GM21423 (cell line): ENCODE data around the gene ADAM10.
"Not testable (repeated sequence)": the region's sequence is repeated elsewhere in the genome, so short reads cannot be mapped to it uniquely, and the experiment has no call there.

ENCODE experiments used
- ATAC-seq: cut with Tn5 transposase; IDR thresholded peaks from one replicate; pipeline ENCODE4 v1.9.1; 2021; ENCODE audit warnings: mild to moderate bottlenecking, moderate library complexity; ENCODE audit not compliant: unreplicated experiment

Gene ADAM10

GRCh38 chr15:58677426-58677825 is 72.1 kb downstream of the ADAM10 start:
- ATAC-seq, result no peak

GRCh38 chr15:58676766-58677165 is 72.7 kb downstream of the ADAM10 start:
- ATAC-seq, result no peak

GRCh38 chr15:58671186-58671585 is 78.3 kb downstream of the ADAM10 start:
- ATAC-seq, result no peak

GRCh38 chr15:58669108-58669507 is 80.4 kb downstream of the ADAM10 start:
- no peak for ATAC-seq

GRCh38 chr15:58666957-58667356 is 82.5 kb downstream of the ADAM10 start:
- no peak for ATAC-seq

- ATAC-seq, result no peak
These were observed 83.8 kb downstream of the ADAM10 start for GRCh38 chr15:58665672-58666071.

GRCh38 chr15:58650102-58650501 is 99.4 kb downstream of the ADAM10 start:
- no peak for ATAC-seq

- no peak for ATAC-seq
These were observed 100.3 kb downstream of the ADAM10 start for GRCh38 chr15:58649175-58649574.

GRCh38 chr15:58643996-58644395 is 105.5 kb downstream of the ADAM10 start:
- ATAC-seq, result no peak

GRCh38 chr15:58641660-58642059 is 107.8 kb downstream of the ADAM10 start:
- no peak for ATAC-seq

- ATAC-seq, result no peak
These were observed 109.5 kb downstream of the ADAM10 start for GRCh38 chr15:58639992-58640391.

- ATAC-seq, result no peak
These were observed 110.3 kb downstream of the ADAM10 start for GRCh38 chr15:58639002-58639756.

- no peak for ATAC-seq
These were observed 116.7 kb downstream of the ADAM10 start for GRCh38 chr15:58632789-58633188.

- ATAC-seq, result no peak
These were observed 118.2 kb downstream of the ADAM10 start for GRCh38 chr15:58631319-58631718.

GRCh38 chr15:58629625-58630024 is 119.9 kb downstream of the ADAM10 start:
- ATAC-seq, result no peak

GRCh38 chr15:58628206-58628947 is 121.1 kb downstream of the ADAM10 start:
- ATAC-seq, result no peak

GRCh38 chr15:58627701-58628100 is 121.8 kb downstream of the ADAM10 start:
- ATAC-seq, result no peak

- ATAC-seq, result no peak
These were observed 122.5 kb downstream of the ADAM10 start for GRCh38 chr15:58627046-58627445.

- ATAC-seq, result no peak
These were observed 123.1 kb downstream of the ADAM10 start for GRCh38 chr15:58626378-58626777.

GRCh38 chr15:58622877-58623276 is 126.6 kb downstream of the ADAM10 start:
- ATAC-seq, result no peak

- ATAC-seq, result not testable (repeated sequence)
These were observed 129.2 kb downstream of the ADAM10 start for GRCh38 chr15:58620268-58620667.

GRCh38 chr15:58616171-58616570 is 133.3 kb downstream of the ADAM10 start:
- ATAC-seq, result no peak
